ENCODE results near the gene C19orf38. TPM values are rescaled to one million over a fixed set of nuclear protein-coding genes. Genes with fewer than 3 reads are reported as not detected.

The C19orf38 gene
- total and polyA plus RNA-seq, 2 of the 4 experiments (the other 2 are of a cell fraction), result 0.18 to 0.19 TPM

- H3K4ac ChIP-seq (ENCODE audit: low read depth, low read length), result no peak overlapping the region
- no peaks in the 10 kb centered on the region for H3K27me3 ChIP-seq (ENCODE audit: control insufficient read depth, insufficient read depth, low read length)
- no peak overlapping the region for H3K9ac ChIP-seq (ENCODE audit: low read depth, low read length)
- H3K56ac ChIP-seq (ENCODE audit: extremely low read depth, insufficient read depth, low read length), result no peak overlapping the region
- no peak overlapping the region for H3K4me2 ChIP-seq (ENCODE audit: low read depth, low read length)
- no peak overlapping the region for H2BK20ac ChIP-seq (ENCODE audit: low read depth, low read length)
- TF ChIP-seq CHD1 (IDR thresholded peaks at IDR 0.05; ENCODE audit: low read depth, low read length) (no peak), CEBPB (IDR thresholded peaks at IDR 0.05; ENCODE audit: low read depth, low read length) (no peak), NFE2L2 (IDR thresholded peaks at IDR 0.05; ENCODE audit: low read depth, low read length) (no peak), MAFK (IDR thresholded peaks at IDR 0.05; ENCODE audit: low read depth, low read length) (no peak), POLR2A (IDR thresholded peaks at IDR 0.05; ENCODE audit: low read depth, low read length) (no peak), SMC3 (IDR thresholded peaks at IDR 0.05; ENCODE audit: low read depth, low read length) (peak; percentile 24; the same call in 1 of the 2 replicates), MAZ (IDR thresholded peaks at IDR 0.05; ENCODE audit: borderline replicate concordance, low read depth, low read length) (no peak), RCOR1 (IDR thresholded peaks at IDR 0.05; ENCODE audit: insufficient replicate concordance, low read length) (no peak), MXI1 (IDR thresholded peaks at IDR 0.05; ENCODE audit: borderline replicate concordance, low read depth, low read length) (no peak), USF2 (IDR thresholded peaks at IDR 0.05; ENCODE audit: low read depth, low read length) (no peak), RFX5 (IDR thresholded peaks at IDR 0.05; ENCODE audit: low read depth, low read length) (no peak), FOS (IDR thresholded peaks at IDR 0.05; ENCODE audit: low read depth, low read length) (no peak), CTCF (conservative IDR thresholded peaks at IDR 0.05; ENCODE audit: low read depth, low read length) (peak; percentile 31; the same call in 1 of the 2 replicates), RAD21 (IDR thresholded peaks at IDR 0.05; ENCODE audit: low read length) (peak; percentile 19; the same call in 1 of the 2 replicates), BHLHE40 (IDR thresholded peaks at IDR 0.05; ENCODE audit: low read depth, low read length) (no peak), ELK1 (IDR thresholded peaks at IDR 0.05; ENCODE audit: borderline replicate concordance, low read depth, low read length) (no peak)
- H4K5ac ChIP-seq (ENCODE audit: low read depth, low read length), result no peak overlapping the region
- no peak overlapping the region for H2BK120ac ChIP-seq (ENCODE audit: low read depth, low read length)
- no peak overlapping the region for H2AFZ ChIP-seq (replicated peaks; ENCODE audit: low read length, poor library complexity)
- H3K9me3 ChIP-seq (ENCODE audit: control insufficient read depth, insufficient read depth, low read length), result no peaks in the 10 kb centered on the region
- ChIA-PET CTCF (no interaction called here), POLR2A (ENCODE audit: unreplicated experiment) (no interaction called here)
- H3K14ac ChIP-seq (replicated peaks; ENCODE audit: low read depth, low read length), result no peak overlapping the region
- H4K91ac ChIP-seq (ENCODE audit: insufficient read depth, low read depth, low read length), result no peak overlapping the region
- dilution Hi-C loops (cut with HindIII; ENCODE audit: low sequenced_read_pairs, unreplicated experiment), result no loop called here
- WGBS, 2 experiments (ENCODE audit: extremely low coverage in 2 of 2, insufficient read length in 1 of 2), result 93% methylated on average over 3 of the region's 7 CpGs; no CpG with 5 or more reads in 1 of the 2 experiments
- in situ Hi-C loops (cut with MboI; ENCODE audit: low sequenced_read_pairs), result no loop called here
- no TSS peak for BruUV-seq (replicated peaks)
- no peak overlapping the region for H3K4me3 ChIP-seq (ENCODE audit: insufficient read depth, low read depth, low read length)
- ATAC-seq (ENCODE audit: low read depth), result no peak
- peaks cover 16% of the 10 kb centered on the region for H3K9me1 ChIP-seq (ENCODE audit: insufficient read depth, low read length)
- H2AK5ac ChIP-seq (ENCODE audit: low read depth, low read length), result peak overlapping the region; percentile 48; the same call in 1 of the 2 replicates
- peaks cover 23% of the 10 kb centered on the region for H3K4me1 ChIP-seq (ENCODE audit: control insufficient read depth, insufficient read depth, low read length)
- H3K36me3 ChIP-seq (ENCODE audit: control insufficient read depth, insufficient read depth, low read length), result peaks cover 48% of the 10 kb centered on the region
- no peak overlapping the region for H3K18ac ChIP-seq (ENCODE audit: low read depth, low read length)
- no peak overlapping the region for H2BK15ac ChIP-seq (ENCODE audit: low read depth, low read length)
- peaks cover 3% of the 10 kb centered on the region for H4K20me1 ChIP-seq (ENCODE audit: insufficient read depth, low read length)
- no peak overlapping the region for H3K27ac ChIP-seq (ENCODE audit: insufficient read depth, low read length)
- H2AK9ac ChIP-seq (replicated peaks; ENCODE audit: low read depth, low read length, poor library complexity), result no peak overlapping the region
- intact Hi-C loops (cut with micrococcal nuclease), result no loop called here
- H3K23ac ChIP-seq (ENCODE audit: low read depth, low read length), result no peak overlapping the region
- DNase-seq, result no peak
- H2BK5ac ChIP-seq (ENCODE audit: low read depth, low read length, poor library complexity, severe bottlenecking), result peak overlapping the region; percentile 10
- H3K79me1 ChIP-seq (ENCODE audit: low read depth in 1 of 2, low read length in 2 of 2), result peaks cover 19 to 54% of the 10 kb centered on the region in 2 experiments; a peak in 3 of 4 replicates
- H4K8ac ChIP-seq (ENCODE audit: low read depth in 2 of 2, low read length in 2 of 2), result no peak overlapping the region
These were observed 28.0 kb upstream of the C19orf38 start for GRCh38 chr19:10820173-10820572.

All from IMR-90 (cell line).